Measurements from ENCODE around the gene IFI44. TPM values are rescaled to one million over a fixed set of nuclear protein-coding genes. Genes with fewer than 3 reads are reported as not detected.

The IFI44 gene
- total and polyA plus RNA-seq, 2 experiments from 2014 or later = not detected

GRCh38 chr1:78619032-78619431, 30.6 kb upstream of the IFI44 start (continued):
- TF ChIP-seq ZNF462 (CRISPR knock-in tag; IDR thresholded peaks at IDR 0.05) = no peak
- no peak for TF ChIP-seq STAT1 (IDR thresholded peaks at IDR 0.05; ENCODE audit: unreplicated experiment)
- TF ChIP-seq EZH2 (IDR thresholded peaks at IDR 0.05; ENCODE audit: low read depth, unreplicated experiment) = no peak
- no peak for TF ChIP-seq ETS1 (IDR thresholded peaks at IDR 0.05)
- TF ChIP-seq ZNF331 (CRISPR knock-in tag; IDR thresholded peaks at IDR 0.05; ENCODE audit: low read depth) = no peak
- TF ChIP-seq CREB1 (CRISPR knock-in tag; IDR thresholded peaks at IDR 0.05; ENCODE audit: low read depth) = no peak
- TF ChIP-seq CTCF (conservative IDR thresholded peaks at IDR 0.05; ENCODE audit: low read depth in 2 of 2) = no peak
- TF ChIP-seq ZNF114 (CRISPR knock-in tag; IDR thresholded peaks at IDR 0.05) = no peak
- TF ChIP-seq NANOG (IDR thresholded peaks at IDR 0.05; ENCODE audit: borderline replicate concordance) = no peak
- TF ChIP-seq REST (IDR thresholded peaks at IDR 0.05; ENCODE audit: unreplicated experiment) = no peak
- no peak for TF ChIP-seq JUNB (IDR thresholded peaks at IDR 0.05; ENCODE audit: unreplicated experiment)
- no peak for TF ChIP-seq EZH2phosphoT487 (IDR thresholded peaks at IDR 0.05; ENCODE audit: unreplicated experiment)
- TF ChIP-seq POLR2AphosphoS5 (IDR thresholded peaks at IDR 0.05; ENCODE audit: low read depth) = no peak

All from GM23338 (cell line).